GM12864 (cell line): Measurements from ENCODE around the gene AACS.

Source experiments
- DNase-seq: peaks from one replicate; pipeline ENCODE4 v3.0.0-alpha.2; 2011; ENCODE audit warnings: low read depth
- H3K4me3 ChIP-seq: 2 replicates; pipeline ENCODE4 v1.5.1; 2011; ENCODE audit warnings: mild to moderate bottlenecking, low read depth, low read length, control low read depth
- TF ChIP-seq, protein P1 (sequence below): IDR thresholded peaks from 2 replicates; pipeline ENCODE4 v1.5.1; 2011; ENCODE audit warnings: low read depth, mild to moderate bottlenecking, moderate library complexity, low read length, control low read depth, inconsistent platforms; ENCODE audit errors: missing control alignments

The AACS gene

DNA sequence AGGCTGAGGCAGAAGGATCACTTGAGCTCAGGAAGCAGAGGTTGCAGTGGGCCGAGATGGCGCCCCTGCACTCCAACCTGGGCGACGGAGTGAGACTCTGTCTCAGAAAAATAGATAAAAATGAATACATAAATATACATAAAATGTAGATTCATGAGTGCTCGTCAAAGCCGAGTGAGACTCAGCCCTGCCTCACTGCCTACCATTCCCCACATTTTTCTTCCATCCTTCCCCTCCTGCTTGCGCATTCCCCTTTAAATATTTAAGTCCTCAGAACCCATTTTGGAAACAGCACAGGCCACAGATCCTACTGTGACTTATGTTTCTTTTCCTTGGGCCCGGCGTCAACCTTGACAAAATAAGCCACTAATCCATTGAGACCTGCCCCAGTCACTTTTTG is 31.9 kb upstream of the AACS start:
- TF ChIP-seq, protein P1, sequence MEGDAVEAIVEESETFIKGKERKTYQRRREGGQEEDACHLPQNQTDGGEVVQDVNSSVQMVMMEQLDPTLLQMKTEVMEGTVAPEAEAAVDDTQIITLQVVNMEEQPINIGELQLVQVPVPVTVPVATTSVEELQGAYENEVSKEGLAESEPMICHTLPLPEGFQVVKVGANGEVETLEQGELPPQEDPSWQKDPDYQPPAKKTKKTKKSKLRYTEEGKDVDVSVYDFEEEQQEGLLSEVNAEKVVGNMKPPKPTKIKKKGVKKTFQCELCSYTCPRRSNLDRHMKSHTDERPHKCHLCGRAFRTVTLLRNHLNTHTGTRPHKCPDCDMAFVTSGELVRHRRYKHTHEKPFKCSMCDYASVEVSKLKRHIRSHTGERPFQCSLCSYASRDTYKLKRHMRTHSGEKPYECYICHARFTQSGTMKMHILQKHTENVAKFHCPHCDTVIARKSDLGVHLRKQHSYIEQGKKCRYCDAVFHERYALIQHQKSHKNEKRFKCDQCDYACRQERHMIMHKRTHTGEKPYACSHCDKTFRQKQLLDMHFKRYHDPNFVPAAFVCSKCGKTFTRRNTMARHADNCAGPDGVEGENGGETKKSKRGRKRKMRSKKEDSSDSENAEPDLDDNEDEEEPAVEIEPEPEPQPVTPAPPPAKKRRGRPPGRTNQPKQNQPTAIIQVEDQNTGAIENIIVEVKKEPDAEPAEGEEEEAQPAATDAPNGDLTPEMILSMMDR: no peak
- no peak for DNase-seq
- H3K4me3 ChIP-seq: no peak overlapping the region

DNA sequence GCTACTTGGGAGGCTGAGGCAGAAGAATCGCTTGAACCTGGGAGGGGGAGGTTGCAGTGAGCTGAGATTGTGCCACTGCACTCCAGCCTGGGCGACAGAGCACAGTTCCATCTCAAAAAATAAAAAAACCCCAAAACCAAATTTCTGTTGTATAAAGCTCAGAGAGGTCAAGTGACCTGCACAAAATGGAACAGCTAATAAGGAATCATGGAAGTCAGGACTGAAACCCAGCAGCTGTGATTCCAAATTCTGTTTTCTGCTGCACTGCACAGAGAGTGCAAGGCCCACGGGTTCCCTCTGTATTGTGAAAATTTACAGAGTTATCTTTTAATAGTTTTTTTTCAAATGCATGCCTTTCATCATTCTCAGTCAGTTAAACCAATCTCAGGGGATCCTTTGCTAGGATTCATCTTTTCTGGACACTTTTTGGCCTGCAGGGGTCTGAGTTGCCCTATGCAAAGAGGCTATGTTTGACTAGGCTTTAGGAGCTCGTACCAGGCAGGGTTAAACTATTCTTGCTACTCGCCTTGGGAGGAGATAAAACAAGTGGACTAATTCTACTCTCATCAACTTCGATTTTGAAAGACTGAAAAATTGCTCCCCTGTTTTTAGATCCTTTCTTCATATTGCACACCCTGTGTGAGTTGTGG is 26.1 kb upstream of the AACS start:
- no peak overlapping the region for H3K4me3 ChIP-seq
- TF ChIP-seq, protein P1: peak; percentile 14
- no peak for DNase-seq

DNA sequence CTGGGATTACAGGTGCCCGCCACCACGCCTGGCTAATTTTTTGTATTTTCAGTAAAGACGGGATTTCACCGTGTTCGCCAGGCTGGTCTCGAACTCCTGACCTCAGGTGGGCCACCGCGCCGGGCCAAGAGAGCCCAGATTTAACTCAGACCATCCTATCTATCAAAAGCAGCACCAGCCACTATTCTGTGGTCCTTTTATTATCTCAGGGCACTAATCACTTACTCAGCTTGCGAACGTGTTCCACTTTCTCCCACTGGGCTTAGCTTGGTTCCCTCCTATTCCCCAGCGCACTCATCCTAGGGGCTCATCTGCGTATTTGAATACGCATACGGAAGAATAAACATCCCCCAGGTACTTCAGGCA is 16.2 kb upstream of the AACS start:
- TF ChIP-seq, protein P1: no peak
- DNase-seq: no peak

DNA sequence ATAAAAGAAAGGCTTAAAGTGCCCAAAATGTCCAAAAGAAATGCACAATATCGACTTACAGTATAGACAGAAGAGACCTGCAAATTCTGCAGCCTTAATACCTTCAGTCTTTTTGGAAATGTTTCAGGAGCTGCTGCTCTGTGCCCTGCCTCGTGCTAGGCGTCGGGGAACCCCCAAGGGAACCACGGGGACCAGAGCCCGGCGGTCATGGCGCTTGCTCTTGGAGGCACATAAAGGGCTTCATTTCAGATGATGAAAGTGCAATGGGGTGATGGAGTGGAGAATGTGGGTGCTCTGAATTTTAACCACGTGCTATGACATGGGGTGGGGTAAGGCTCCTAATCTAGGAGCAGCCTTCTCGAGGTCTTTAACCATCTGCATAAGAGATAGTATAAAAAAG is 14.8 kb upstream of the AACS start:
- no peak for DNase-seq
- H3K4me3 ChIP-seq: no peak overlapping the region
- TF ChIP-seq, protein P1: no peak

More for the DNA sequence above, 16.2 kb upstream of the AACS start:
- H3K4me3 ChIP-seq: peak overlapping the region; percentile 47

DNA sequence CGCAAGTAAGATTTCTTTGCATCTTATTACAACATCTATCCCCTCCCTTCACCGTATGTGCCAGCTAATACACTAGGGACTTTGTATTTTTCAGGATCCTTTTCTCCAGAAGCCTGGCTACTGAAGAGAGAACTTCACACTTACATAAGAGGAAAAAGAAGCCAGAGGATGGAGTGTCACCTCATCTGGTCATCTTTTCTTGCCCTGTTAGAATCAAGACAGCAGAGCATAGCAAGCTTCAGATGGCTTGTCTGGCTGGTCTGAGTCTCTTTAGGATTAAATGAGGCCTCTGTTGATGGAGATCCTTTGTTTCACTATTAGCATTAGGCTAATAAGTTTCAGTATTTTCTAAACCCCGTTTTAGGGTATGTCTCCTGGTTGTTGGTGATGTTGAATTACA is 14.4 kb upstream of the AACS start:
- no peak for DNase-seq
- TF ChIP-seq, protein P1: no peak
- no peak overlapping the region for H3K4me3 ChIP-seq

DNA sequence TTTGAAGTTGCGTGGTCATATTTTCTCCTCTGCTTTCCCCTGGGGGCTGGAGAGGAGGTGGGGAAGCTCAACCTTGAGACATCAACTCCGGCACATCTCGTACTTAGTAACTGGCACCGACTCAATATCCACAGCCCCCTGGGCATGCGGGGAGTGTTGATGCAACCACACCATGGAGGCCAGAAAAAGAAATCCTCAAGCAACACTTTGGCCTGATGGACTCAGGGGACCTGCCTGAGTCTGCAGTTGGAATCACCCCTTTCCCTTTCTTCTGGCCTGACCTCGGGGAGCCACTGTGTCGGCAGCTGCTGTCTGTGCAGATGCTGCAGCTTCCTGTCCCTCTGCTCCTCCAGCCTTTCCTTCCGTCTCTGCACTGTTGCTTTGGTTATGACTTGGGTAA is 11.4 kb upstream of the AACS start:
- DNase-seq: no peak
- TF ChIP-seq, protein P1: no peak
- H3K4me3 ChIP-seq: no peak overlapping the region

DNA sequence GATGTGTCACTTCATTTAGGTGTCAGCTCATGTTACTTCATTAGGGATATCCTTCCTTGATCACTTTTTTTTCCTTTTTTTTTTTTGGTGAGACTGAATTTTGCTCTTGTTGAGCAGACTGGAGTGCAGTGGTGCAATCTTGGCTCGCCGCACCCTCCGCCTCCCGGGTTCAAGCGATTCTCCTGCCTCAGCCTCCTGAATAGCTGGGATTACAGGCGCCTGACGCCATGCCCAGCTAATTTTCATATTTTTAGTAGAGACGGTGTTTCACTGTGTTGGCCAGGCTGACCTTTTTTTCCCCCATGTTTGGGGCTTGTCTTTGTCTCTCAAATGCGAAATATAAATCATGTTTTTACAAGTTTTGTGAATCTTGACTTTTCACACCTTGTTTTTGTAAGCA is 9.6 kb upstream of the AACS start:
- no peak overlapping the region for H3K4me3 ChIP-seq
- no peak for DNase-seq
- TF ChIP-seq, protein P1: no peak
